ENCODE measurements around the gene HTRA1. TPM values are rescaled to one million over a fixed set of nuclear protein-coding genes. Genes with fewer than 3 reads are reported as not detected.

Gene HTRA1
- total and polyA plus RNA-seq, 2 of the 4 experiments (the other 2 are of a cell fraction), result 28.5 to 108 TPM

GRCh38 chr10:122524811-122525210 lies 63.5 kb downstream of the HTRA1 start:
- no peaks in the 10 kb centered on the region for H4K20me1 ChIP-seq (ENCODE audit: insufficient read depth, low read length)
- no peak overlapping the region for H3K18ac ChIP-seq (ENCODE audit: low read depth, low read length)
- 0 out of 2 replicates have a peak, but pooled peaks cover 2% of the 10 kb centered on the region for H3K4me1 ChIP-seq (ENCODE audit: control insufficient read depth, insufficient read depth, low read length)
- WGBS, 2 experiments (ENCODE audit: extremely low coverage in 2 of 2, insufficient read length in 1 of 2), result no CpG with 5 or more reads among the region's 3 CpGs
- ATAC-seq (ENCODE audit: low read depth), result no peak
- no peaks in the 10 kb centered on the region for H3K9me3 ChIP-seq (ENCODE audit: control insufficient read depth, insufficient read depth, low read length)
- H3K4me3 ChIP-seq (ENCODE audit: insufficient read depth, low read depth, low read length), result no peak overlapping the region
- no peak overlapping the region for H3K4me2 ChIP-seq (ENCODE audit: low read depth, low read length)
- peaks cover 11% of the 10 kb centered on the region for H3K27me3 ChIP-seq (ENCODE audit: control insufficient read depth, insufficient read depth, low read length)
- no peaks in the 10 kb centered on the region for H3K9me1 ChIP-seq (ENCODE audit: insufficient read depth, low read length)
- H3K23ac ChIP-seq (ENCODE audit: low read depth, low read length), result no peak overlapping the region
- no peak overlapping the region for H2AK9ac ChIP-seq (replicated peaks; ENCODE audit: low read depth, low read length, poor library complexity)
- no TSS peak for BruUV-seq (replicated peaks)
- H2AK5ac ChIP-seq (ENCODE audit: low read depth, low read length), result no peak overlapping the region
- POLR2A ChIA-PET (ENCODE audit: unreplicated experiment), result no interaction called here
- CTCF ChIA-PET, result no interaction called here
- H3K36me3 ChIP-seq (ENCODE audit: control insufficient read depth, insufficient read depth, low read length), result no peaks in the 10 kb centered on the region
- intact Hi-C loops (cut with micrococcal nuclease), result no loop called here
- H4K91ac ChIP-seq (ENCODE audit: insufficient read depth, low read depth, low read length), result no peak overlapping the region
- TF ChIP-seq RCOR1 (IDR thresholded peaks at IDR 0.05; ENCODE audit: insufficient replicate concordance, low read length), result no peak
- TF ChIP-seq CTCF (conservative IDR thresholded peaks at IDR 0.05; ENCODE audit: low read depth, low read length), result no peak
- no peak for TF ChIP-seq MXI1 (IDR thresholded peaks at IDR 0.05; ENCODE audit: borderline replicate concordance, low read depth, low read length)
- no peak for TF ChIP-seq POLR2A (IDR thresholded peaks at IDR 0.05; ENCODE audit: low read depth, low read length)
- TF ChIP-seq CHD1 (IDR thresholded peaks at IDR 0.05; ENCODE audit: low read depth, low read length), result no peak
- no peak for TF ChIP-seq MAFK (IDR thresholded peaks at IDR 0.05; ENCODE audit: low read depth, low read length)
- TF ChIP-seq SMC3 (IDR thresholded peaks at IDR 0.05; ENCODE audit: low read depth, low read length), result no peak
- no peak for DNase-seq
- no peak overlapping the region for H2AFZ ChIP-seq (replicated peaks; ENCODE audit: low read length, poor library complexity)
- H2BK20ac ChIP-seq (ENCODE audit: low read depth, low read length), result no peak overlapping the region
- no peaks in the 10 kb centered on the region for H3K79me1 ChIP-seq (ENCODE audit: low read depth in 1 of 2, low read length in 2 of 2)
- H4K5ac ChIP-seq (ENCODE audit: low read depth, low read length), result no peak overlapping the region
- no peak overlapping the region for H4K8ac ChIP-seq (ENCODE audit: low read depth in 2 of 2, low read length in 2 of 2)
- H2BK5ac ChIP-seq (ENCODE audit: low read depth, low read length, poor library complexity, severe bottlenecking), result no peak overlapping the region
- no peak overlapping the region for H3K14ac ChIP-seq (replicated peaks; ENCODE audit: low read depth, low read length)
- dilution Hi-C loops (cut with HindIII; ENCODE audit: low sequenced_read_pairs, unreplicated experiment), result no loop called here
- H3K9ac ChIP-seq (ENCODE audit: low read depth, low read length), result no peak overlapping the region
- no peak overlapping the region for H3K27ac ChIP-seq (ENCODE audit: insufficient read depth, low read length)
- no peak overlapping the region for H2BK15ac ChIP-seq (ENCODE audit: low read depth, low read length)
- no peak overlapping the region for H3K4ac ChIP-seq (ENCODE audit: low read depth, low read length)
- H2BK120ac ChIP-seq (ENCODE audit: low read depth, low read length), result no peak overlapping the region
- H3K56ac ChIP-seq (ENCODE audit: extremely low read depth, insufficient read depth, low read length), result no peak overlapping the region
- in situ Hi-C loops (cut with MboI; ENCODE audit: low sequenced_read_pairs), result no loop called here

Measured in IMR-90 (cell line).